Activated CD4-positive, CD25-positive, alpha-beta regulatory T cell treated with anti-CD3 and anti-CD28 coated beads, Interleukin-2, amount 50 U/mL, for 16 hours (primary cell): ENCODE results near the gene SASH1.
A peak's percentile ranks its signal among the peaks of the same experiment; 100 is the strongest.

Experiments
- DNase-seq: peaks from one replicate; pipeline ENCODE4 v3.0.0-alpha.2; 2020; ENCODE audit warnings: low read depth, low spot score

Gene SASH1

DNA sequence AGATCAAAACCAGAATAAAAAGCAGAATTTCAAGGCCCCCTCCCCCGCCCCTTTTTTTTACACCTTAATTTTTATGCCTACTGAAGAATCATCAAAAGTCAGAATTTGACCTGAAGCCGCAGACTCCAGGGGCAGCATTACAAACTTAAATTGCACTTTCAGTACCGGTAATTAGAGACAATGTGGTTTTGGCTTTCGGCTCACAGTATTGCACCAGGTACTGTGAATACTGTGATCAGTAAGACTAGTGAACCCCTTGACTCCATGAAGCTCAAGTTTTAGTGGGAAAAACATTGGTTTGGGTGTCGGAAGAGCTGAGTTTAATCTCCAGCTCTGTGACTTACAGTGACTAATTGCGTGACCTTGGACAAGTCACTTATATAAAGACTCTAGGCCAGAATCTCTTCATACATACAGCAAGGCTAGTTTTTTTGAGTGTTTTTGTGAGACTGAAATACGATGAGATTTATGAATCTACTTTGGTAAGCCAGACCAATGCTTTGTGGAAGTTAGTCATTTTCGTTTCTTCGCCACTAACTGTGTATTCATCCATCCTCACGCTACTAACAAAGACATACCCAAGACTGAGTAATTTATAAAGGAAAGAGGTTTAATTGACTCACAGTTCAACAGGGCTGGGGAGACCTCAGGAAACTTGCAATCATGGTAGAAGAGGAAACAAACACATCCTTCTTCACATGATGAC lies 114.7 kb downstream of the SASH1 start:
- DNase-seq: no peak

DNA sequence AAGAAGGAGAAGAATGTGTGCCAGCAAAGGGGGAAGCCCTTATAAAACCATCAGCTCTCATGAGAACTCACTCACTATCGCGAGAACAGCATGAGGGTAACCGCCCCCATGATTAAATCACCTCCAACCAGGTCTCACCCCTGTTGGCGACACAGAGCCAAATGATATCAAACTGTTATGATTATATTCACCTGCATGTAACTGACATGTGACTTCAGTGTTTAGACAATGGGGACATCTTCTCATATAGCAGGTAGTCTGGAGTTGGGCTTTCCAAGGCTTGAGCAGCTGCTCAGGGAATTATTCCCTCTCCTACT lies 115.2 kb downstream of the SASH1 start:
- DNase-seq: no peak

DNA sequence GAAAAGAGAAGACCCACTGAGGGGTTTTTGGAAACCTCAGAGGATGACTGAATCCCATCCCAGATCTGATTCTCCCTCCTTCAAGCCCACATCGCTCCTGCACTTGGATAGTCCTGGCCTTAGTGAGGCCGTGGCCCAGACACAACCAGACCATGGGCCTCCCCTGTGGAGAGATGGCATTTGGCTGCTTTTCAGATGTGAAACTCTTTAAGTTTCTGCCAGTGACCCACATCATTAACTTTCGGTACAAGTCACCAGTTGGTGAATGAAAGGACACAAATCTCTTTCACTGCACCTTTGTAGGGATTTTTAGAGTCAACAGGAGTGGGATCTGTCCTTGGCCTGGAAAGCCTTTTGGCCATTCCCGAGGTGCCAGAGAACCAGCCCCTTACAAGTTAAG lies 116.6 kb downstream of the SASH1 start:
- no peak for DNase-seq

DNA sequence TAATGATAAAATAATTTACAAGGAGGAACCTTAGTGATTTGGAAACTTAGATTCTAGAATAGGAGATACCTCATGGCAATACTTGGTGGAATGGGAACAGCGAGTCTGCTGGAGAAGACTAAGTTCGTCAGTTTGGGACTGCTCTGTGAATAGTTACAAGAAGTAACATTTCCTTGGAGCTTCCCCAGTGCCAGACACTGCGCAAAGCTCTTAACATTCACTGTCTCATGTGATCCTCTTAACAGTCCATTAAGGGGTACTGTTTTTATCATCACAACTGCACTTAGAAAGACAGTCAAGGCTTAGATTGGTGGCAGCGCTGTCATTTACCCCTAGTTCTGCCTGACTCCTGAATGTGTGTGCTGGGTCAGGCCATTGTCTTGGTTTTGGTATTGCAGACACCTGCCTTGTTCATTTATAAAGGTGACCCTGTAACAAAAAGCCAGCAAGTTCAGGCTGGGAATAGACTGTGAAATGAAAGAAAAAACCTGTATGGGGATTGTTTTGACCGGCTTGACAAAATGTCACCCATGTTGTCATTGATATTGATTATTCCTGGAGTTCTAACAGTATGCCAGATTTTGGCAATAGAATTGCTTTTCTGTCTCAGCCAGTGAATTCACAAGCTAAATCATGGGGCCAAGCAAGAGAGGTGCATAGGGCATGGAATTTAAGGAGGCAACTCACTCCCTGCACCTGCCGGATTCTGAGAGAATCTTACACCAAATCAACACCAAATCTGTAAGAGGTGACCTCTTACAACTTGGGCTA lies 118.4 kb downstream of the SASH1 start:
- DNase-seq: no peak

DNA sequence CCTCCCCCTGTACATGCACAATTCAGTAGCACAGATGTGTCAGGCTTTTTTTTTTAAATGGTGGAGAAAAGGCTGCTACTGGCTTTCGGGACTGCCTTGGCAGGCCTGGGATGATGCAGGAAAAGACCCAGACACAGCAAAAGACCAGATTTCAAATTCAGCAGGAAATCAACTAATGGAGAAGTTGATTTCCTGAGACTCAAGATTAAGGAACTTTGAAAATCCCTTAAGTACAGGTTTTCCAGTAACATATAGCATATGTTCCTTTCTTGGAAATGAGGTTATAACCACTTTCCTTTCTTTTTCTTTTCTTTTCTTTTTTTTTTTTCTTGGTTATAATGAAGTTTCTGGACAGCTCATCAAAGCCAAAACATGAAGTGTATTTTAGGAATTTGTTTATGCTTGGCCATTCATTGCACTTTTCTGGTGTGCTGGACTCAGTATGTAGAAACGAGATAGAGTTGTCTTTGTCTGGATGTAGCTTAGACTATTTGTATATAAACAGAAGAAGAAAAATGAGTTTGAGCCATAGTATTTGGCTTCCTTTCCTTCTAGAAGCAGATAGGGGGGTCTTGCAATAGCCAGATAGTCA lies 119.4 kb downstream of the SASH1 start:
- DNase-seq: no peak

DNA sequence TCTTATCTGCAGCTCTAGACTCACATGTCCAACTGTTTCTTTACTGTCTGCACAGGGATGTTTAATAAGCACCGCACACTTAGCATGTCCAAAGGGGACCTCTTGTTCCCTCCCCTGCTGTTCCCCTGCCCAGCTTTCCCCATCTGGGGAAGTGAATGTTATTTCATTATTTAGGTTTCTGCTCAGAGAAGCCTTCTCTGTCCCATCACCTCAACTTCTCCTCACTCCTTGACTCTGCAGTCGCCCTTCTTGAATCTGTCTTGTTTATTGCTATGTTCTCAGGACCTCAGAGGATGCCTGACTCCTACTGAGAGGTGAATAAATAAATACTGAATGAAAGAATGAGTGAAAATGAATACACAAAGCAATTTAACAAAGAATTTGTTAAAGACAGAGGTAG lies 121.0 kb downstream of the SASH1 start:
- DNase-seq: no peak

DNA sequence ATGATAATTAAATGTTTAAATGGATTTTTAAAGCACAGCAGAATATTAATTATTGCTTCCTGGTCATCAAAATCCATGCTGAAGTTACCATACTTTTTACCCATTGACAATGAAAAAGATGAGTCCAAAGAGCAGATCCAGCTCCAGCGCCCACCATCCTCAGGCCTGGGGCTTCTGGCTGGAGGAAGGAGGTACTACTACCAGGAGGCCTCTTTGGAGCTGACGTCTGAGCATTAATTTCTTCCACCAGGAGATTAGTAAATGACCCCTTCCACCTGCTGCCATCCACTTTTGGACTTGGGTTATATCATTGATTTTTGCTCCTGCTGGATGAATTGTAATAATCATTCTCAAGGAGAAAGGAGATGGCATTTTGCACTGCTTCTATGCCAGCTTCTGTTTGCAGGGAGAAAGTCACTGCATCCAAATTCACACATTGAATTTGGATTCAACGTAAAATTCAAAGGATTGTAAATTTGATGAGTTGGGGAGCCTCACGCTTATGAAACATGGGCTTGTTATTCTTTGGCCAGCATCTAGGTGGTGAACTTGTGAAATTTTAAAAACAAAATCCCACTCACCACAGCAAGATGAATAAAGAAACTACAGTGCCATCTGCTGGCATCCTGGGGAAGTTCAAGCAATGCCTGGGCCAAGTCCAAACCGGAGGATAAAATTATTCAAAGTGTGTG lies 121.8 kb downstream of the SASH1 start:
- DNase-seq: peak; percentile 10

DNA sequence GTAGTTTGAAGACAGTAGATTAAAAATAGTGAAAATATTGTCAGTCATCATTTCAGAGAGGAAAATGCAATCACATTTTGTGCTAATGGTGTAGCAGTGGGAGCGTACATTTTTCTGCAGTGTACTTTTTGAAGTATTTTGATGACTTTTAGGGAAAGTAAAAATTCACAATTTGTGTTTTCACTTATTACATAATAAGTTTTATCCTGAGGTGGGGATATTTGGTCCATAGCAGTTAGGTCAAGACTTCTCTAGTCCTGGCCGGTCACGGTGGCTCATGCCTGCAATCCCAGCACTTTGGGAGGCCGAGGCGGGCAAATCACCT lies 122.3 kb downstream of the SASH1 start:
- no peak for DNase-seq

DNA sequence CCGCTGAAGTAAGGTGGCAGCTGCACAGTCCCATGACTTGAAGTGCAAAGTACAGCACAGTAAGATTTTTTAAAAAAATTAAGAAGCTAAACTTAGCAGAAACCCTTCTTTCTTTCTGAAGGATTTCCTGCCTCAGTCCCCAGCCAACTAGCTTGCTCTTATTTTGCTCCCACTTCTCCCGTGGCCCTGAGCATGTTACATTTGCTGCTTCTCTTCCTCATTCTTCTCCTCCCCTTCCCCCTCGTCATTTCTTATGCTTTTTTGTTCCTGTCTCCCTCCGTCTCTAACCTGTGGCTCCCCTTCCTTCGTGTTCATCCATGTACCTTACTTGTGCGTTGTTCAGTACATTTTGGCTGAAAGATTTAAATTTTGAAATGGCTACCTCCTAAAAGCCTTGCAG lies 123.0 kb downstream of the SASH1 start:
- no peak for DNase-seq

DNA sequence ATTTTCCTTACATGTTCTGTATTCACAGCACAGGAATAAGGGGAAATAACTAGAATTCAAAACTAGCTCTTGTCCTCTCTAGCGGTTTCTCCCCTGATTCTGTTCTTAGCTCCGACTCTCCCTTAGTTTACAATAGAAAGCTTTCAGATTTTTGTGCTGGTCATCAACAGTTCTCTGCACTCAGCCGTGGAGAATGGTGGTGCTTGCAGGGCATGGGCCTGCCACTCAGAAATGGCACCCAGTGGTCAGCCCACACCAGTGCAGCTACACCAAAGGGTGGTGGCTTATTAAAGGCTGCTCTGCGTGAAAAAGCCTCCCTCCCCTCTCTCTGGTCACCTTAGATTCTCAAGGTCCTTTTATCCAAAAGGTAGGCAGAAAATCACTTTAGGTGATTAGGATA lies 123.5 kb downstream of the SASH1 start:
- no peak for DNase-seq

DNA sequence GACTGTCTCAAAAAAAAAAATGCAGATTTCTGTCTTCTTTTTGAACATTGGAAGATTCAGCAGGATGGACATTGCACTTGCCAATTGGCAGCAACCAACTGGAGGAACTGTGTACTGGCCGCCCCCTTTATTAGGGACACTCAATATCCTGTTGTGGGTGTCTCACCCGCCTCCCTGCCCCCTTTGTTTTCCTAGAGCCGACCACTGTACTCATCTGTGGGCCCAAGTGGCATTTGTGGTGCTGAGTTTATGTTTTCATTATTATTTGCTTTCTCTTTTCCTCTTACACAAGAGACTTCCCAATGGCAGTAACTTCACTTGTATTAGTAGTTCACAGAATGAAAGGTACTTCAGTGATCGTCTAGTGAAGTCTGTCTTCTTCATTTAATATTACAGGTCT lies 125.3 kb downstream of the SASH1 start:
- DNase-seq: no peak

DNA sequence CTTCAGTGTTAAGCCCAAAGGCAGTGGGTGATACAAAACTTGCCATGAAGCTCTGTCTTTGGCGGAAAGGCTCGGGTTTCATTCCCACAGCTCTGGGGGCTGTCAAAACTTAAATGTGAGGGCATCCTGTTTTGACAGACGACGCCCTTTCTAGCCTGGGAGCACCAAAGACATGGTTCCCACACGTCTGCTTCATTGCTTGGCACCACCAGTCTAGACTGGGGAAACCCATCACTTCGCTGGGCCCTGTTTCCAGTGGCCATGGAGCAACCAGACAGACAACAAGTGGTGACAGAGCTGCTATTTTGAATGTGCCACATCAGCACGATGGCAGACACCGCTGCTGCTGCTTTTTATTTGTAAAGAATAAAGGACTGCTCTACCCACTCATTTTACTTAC lies 127.5 kb downstream of the SASH1 start:
- DNase-seq: no peak

DNA sequence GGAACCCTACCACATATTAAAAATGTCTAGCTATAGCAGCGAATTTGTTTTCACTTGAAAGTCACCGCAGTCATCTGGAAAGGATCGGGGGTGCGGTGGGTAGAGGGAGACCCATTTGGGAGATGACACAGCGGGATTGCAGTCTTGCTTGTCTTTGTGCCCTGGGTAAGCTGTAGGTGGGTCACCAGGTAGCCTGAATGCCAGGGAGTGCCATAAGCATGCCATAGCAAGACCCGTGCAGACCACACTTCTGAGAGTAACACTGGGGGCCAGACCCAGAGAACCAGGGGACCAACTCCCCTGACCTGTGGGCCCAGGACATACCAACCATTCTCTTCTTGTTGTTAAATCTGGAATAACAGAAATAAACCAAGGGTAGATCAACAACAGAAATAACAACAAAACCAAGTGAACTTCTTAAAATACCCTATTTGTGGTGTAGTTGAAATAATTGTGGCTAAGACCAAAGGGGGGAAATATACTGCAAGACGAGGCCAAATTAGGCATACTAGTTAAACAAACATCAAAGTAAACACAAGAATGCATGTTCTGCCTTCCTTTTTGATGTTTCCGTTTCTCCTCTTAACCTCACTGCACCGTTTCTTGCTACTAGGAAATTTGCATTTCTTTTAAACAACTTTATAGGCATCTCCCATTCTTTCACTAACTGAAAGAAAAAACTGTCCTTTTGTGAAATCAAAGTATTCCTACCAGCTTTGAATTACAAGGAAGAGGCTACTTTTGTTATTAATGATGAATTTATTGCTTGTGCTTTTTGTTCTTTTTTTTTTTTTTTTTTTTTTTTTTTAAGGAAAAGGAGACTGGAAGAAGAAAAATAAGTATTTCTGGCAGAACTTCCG lies 128.2 kb downstream of the SASH1 start:
- DNase-seq: no peak

DNA sequence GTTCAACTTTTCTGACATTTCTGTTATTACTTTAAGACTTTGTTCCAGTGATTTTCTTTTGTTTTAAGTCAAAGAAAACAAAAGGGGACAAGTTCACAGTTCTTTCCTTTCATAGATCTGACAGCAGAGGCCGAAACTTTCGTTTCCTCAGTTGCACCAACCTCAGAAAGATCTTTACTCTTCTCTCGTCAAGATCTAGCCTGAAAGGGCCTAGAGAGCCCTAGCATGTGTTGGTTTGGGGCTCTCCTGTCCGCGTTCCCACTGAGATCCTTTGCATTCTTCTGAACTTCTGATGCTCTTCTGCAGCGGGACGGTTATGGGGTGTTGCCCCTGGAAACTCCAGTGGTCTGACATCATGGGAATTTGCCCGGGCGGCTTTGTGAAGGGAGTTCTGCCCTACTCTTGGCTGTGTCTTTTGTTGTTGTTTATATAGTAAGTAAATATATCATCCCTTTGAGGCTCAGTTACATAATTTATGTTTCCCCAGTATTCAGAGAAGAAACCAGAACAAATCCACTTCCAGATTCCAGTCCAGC lies 129.1 kb downstream of the SASH1 start:
- no peak for DNase-seq

DNA sequence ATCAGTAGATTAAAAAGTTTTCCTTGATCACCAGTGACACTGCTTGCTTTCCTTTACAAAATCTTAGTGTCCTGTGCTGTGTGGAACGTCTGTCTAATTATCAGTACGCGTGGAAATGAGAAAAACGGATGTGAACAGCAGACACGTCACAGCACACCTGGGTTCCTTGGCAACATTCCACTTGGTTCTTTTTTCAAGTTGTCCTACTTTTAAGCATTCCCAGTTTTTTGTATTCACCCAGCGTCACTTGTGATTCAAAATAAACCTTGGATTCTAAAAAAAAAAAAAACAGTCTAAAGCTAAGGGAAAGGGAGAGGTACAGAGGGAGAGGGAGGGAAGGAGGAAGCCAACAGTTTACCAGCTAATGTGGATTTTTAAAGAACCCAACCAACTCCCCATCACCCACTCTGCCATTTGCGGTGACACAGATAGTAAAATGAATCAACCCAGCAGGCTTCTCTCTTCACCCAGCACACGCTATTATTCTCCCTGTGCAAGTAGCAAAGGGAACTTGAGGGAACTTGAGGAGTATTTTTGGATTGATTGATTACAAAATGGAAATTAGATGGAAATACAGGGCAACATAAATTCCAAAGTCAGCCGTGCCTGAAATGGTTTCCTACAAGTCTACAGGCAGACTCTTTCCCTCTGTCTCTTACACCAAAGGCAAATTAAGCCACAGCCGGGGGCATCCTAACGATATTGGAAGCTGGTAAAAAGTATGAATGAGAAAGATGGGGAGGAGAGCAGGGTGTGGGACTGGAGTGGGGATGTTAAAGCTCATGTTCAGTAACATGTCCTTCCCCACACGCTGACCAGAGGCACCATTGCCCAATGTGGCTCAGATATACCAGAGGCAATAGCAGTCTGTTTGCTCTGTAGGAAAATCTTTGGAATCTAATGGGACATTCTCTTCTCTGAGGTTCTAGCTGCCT lies 129.8 kb downstream of the SASH1 start:
- DNase-seq: no peak

DNA sequence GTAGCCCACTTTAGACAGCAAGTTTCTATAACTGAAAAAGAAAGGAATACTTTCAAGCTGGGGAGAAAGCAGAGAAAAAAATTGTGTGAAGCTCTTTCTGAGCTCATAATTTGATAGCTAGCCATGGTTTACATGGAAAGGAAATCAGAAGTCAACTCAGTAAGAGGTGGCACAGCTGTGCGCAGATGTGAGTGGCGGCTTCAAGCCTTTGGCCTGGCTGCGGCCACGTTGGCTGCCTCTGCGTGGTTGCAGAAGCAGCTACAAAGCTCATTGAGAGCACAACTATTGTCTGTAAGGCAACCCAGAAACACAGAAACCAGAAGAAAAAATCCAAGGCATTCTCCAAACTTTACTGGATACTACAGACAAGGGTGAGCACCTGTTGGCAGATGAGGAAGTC lies 136.9 kb downstream of the SASH1 start:
- no peak for DNase-seq

DNA sequence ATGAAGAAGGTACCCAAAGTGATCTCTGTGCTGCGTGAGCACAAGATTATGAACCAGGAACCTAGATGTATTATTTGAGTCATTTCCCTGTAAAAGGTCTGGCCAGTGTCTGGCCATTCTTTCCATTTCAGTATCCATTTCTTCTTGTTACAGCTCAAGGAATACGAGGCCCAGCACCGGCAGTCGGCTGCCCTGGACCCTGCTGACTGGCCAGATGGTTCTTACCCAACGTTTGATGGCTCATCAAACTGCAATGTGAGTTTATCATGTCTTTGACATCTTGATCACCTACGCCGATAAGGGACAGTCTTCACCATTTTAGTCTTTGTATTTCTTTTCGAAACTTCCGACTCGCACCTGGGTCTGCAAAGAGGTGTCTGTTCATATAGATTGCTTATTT lies 144.8 kb downstream of the SASH1 start:
- DNase-seq: no peak

DNA sequence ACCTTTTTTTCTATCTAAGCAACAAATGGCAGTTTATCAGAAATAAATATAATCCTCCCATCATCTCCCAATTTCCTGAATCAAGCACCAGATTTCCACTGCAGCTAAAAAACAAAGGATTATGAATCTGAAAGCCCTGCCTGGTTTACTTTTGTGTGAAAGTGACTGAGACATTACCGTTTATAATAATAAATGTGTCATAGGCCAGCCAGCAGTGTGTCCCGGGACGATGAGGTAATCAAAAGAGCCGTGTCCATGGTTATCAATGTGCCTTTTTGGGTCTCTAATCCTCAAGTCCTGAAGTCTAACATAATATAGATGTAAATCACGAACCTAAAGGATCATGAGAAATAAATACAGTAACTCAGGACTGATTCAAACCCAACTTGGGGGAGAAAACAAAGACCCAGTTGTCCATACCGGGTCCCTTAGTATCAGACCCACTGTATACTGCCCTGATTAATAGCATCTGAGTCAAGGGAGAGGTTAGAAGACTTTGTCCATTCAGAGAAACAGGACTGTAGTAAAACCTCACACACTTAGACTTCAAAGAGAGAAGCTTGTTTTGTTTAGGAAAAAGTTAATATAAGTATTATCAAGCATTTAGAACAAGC lies 149.1 kb downstream of the SASH1 start:
- DNase-seq: no peak

DNA sequence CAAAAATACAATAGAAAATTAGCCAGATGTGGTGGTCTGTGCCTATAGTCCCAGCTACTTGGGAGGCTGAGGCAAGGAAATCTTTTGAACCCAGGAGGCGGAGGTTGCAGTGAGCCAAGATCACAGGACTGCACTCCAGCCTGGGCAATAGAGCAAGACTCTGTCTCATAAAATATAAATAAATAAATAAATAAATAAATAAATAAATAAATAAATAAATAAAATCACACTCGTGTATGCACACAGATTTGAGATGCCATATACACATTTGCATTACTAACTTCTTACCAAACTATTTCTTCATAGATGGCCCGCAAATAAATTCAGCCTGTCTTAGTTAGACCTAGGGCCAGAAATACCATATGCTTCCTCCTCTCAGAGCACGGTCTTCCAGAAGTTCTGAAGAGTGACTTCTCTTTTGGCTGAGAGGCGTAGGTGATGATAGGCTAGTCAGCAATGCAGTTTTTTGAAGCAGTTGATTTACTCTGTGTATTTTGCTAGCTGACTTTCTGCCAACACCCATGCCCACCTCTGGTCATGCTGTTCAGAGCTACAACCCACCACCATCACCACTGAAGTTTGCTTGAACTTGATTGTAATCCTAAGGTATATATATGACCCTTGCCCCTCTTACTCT lies 150.1 kb downstream of the SASH1 start:
- no peak for DNase-seq

DNA sequence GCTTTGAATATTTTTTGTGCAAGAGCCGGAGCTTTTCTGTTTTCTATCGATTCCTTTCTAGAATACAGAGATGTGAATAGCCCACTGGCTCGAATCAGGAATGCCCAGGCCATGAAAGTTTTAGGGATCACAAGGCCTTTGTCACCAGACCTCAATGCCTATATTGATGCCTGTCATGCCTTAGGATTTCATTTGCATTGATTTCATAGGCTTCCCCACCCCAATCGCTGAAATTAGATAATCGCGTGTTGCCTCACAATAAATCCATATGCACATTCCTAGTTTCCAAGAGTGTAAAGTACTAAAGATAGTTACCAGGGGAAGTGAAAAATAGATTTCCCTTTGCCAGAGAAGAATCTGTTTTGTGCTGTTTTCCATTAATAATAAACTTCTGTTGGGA lies 150.8 kb downstream of the SASH1 start:
- no peak for DNase-seq
